ENCODE results near the gene MRPS25.

- TF ChIP-seq CTCF (IDR thresholded peaks at IDR 0.05; ENCODE audit: borderline replicate concordance, extremely low read depth, low read length, poor library complexity, severe bottlenecking): no peak
- no peak for TF ChIP-seq EZH2 (IDR thresholded peaks at IDR 0.05; ENCODE audit: borderline replicate concordance, low read depth, low read length, severe bottlenecking)
These were observed 49.7 kb downstream of the MRPS25 start for GRCh38 chr3:15015456-15015855.
